Ectodermal cell (in vitro differentiated cells): ENCODE results near the gene POLR2A.
A peak's percentile ranks its signal among the peaks of the same experiment; 100 is the strongest.

ENCODE experiments used
- H3K27ac ChIP-seq: 2 replicates; pipeline ENCODE4 v1.7.0; 2013; ENCODE audit warnings: mild to moderate bottlenecking, low read depth, low read length; ENCODE audit not compliant: insufficient read depth, poor library complexity, severe bottlenecking
- H3K27me3 ChIP-seq: 2 replicates; pipeline ENCODE4 v1.7.0; 2013; ENCODE audit warnings: mild to moderate bottlenecking, low read length; ENCODE audit not compliant: insufficient read depth, control insufficient read depth, poor library complexity, severe bottlenecking
- H3K36me3 ChIP-seq: one replicate; pipeline ENCODE4 v1.7.0; 2013; ENCODE audit warnings: low read length; ENCODE audit not compliant: control insufficient read depth, insufficient read depth
- H3K4me1 ChIP-seq: one replicate; pipeline ENCODE4 v1.7.0; 2013; ENCODE audit warnings: low read length; ENCODE audit not compliant: control insufficient read depth, insufficient read depth
- H3K4me3 ChIP-seq: 2 replicates; pipeline ENCODE4 v1.7.0; 2013; ENCODE audit warnings: low read depth, low read length, control low read depth; ENCODE audit not compliant: insufficient read depth
- H3K9me3 ChIP-seq: 2 replicates; pipeline ENCODE4 v1.7.0; 2013; ENCODE audit warnings: mild to moderate bottlenecking, low read length, moderate library complexity; ENCODE audit not compliant: control insufficient read depth
- WGBS, 2 experiments: methylation state at CpG; one replicate each; pipeline ENCODE4 v1.1.7; 2013; ENCODE audit warnings: missing lambda C conversion rate in 2 of 2; 5-methylcytosine and 5-hydroxymethylcytosine counted together

Gene POLR2A

DNA sequence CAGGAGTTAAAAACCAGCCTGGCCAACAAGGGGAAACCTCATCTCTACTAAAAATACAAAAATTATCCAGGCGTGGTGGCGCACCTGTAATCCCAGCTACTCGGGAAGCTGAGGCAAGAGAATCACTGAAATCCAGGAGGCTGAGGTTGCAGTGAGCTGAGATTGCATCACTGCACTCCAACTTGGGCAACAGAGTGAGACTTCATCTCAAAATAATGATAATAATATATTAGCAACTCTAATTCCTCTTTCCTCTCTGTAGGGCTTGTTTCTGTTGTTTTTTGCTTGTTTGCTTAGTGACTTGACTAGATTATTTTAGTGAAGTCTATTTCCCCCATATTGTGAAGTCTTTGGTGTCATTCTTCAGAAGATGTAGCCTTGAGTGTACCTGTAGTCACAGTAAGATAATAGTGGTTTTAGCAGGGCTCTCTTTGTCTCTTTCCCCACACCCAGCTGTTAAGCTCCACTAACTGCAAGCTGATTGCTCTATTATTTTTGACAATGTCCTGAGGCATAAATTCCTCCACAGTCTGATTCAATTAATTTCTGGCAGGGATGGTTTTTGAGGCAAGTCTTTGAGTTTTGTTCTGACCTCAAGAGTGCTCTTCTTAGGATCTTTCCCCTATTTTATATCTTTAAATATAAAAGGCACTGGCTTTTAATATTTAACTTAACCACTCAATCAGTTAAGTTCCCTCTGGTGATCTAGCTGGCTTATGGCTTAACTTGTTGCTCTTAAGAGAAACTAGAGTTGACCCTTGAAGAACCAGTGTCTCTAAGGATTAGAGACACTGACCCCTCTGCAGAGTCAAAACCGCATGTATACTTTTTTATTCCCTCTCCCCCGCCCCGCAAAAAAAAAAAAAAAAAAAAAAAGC, 46.1 kb downstream of the POLR2A start:
- H3K36me3 ChIP-seq, result no peaks in the 10 kb centered on the region
- H3K27ac ChIP-seq, result no peak overlapping the region
- H3K27me3 ChIP-seq, result no peaks in the 10 kb centered on the region
- no peak overlapping the region for H3K4me3 ChIP-seq
- H3K9me3 ChIP-seq, result no peaks in the 10 kb centered on the region
- no peaks in the 10 kb centered on the region for H3K4me1 ChIP-seq
- 85 to 92% methylated on average over 6 of the region's 6 CpGs for WGBS, 2 experiments

GRCh38 chr17:7538050-7538449, 53.9 kb downstream of the POLR2A start:
- WGBS, 2 experiments, result 79 to 83% methylated on average over 3 of the region's 3 CpGs
- H3K9me3 ChIP-seq, result no peaks in the 10 kb centered on the region
- no peak overlapping the region for H3K27ac ChIP-seq
- peaks cover 3% of the 10 kb centered on the region for H3K27me3 ChIP-seq
- H3K4me1 ChIP-seq, result no peaks in the 10 kb centered on the region
- H3K4me3 ChIP-seq, result no peak overlapping the region
- no peaks in the 10 kb centered on the region for H3K36me3 ChIP-seq

DNA sequence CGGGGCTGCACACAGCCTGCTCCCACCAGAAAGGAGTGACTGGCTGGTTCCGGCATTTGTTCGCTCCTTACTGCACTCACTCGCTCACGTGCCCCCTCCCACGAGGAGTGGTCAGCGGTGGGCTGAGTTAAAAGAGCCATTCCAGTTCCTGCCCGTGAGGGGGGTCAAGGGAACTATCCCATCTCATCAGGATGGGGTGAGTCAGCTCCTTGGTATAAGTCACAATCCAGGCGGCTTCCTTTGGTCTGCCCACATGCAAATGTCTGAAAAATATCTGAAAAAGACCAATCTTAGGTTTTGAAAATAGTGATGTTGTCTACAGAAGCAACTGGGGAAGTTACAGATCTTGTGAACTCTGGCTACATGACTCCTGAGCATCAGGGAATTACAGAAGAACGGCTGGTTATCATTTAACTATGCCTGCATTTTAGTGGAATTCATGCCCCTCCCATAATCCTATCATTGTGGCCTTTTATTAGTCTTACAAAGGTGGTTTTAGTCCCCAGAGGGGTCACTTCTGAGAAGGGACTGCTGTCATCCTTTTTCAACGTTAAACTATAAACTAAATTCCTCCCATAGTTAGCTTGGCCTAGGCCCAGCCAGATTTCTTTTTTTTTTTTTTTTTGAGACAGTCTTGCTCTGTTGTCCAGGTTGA, 54.9 kb downstream of the POLR2A start:
- H3K36me3 ChIP-seq, result no peaks in the 10 kb centered on the region
- no peak overlapping the region for H3K4me3 ChIP-seq
- H3K27me3 ChIP-seq, result peaks cover 11% of the 10 kb centered on the region
- H3K9me3 ChIP-seq, result no peaks in the 10 kb centered on the region
- no peaks in the 10 kb centered on the region for H3K4me1 ChIP-seq
- no peak overlapping the region for H3K27ac ChIP-seq
- WGBS, 2 experiments, result 76 to 81% methylated on average over 11 of the region's 11 CpGs

GRCh38 chr17:7541074-7541621, 57.0 kb downstream of the POLR2A start:
- no peaks in the 10 kb centered on the region for H3K36me3 ChIP-seq
- WGBS, 2 experiments, result 89 to 91% methylated on average over 9 of the region's 9 CpGs
- H3K27ac ChIP-seq, result no peak overlapping the region
- H3K4me1 ChIP-seq, result no peaks in the 10 kb centered on the region
- no peaks in the 10 kb centered on the region for H3K9me3 ChIP-seq
- no peak overlapping the region for H3K4me3 ChIP-seq
- H3K27me3 ChIP-seq, result peaks cover 11% of the 10 kb centered on the region

GRCh38 chr17:7544911-7545310, 60.7 kb downstream of the POLR2A start:
- WGBS, 2 experiments, result 72 to 83% methylated on average over 6 of the region's 6 CpGs
- H3K4me1 ChIP-seq, result no peaks in the 10 kb centered on the region
- H3K27me3 ChIP-seq, result peaks cover 31% of the 10 kb centered on the region
- no peak overlapping the region for H3K4me3 ChIP-seq
- H3K36me3 ChIP-seq, result no peaks in the 10 kb centered on the region
- H3K27ac ChIP-seq, result no peak overlapping the region
- no peaks in the 10 kb centered on the region for H3K9me3 ChIP-seq

- Histone ChIP-seq H3K27ac (no peak within 1 kb of the TSS), H3K4me1 (no peaks in the 10 kb centered on the region), H3K4me3 (peak within 1 kb of the TSS; percentile 54), H3K36me3 (no peaks in the 10 kb centered on the region), H3K9me3 (no peaks in the 10 kb centered on the region), H3K27me3 (peaks cover 21% of the 10 kb centered on the region)
- WGBS, 2 experiments, result 7% methylated on average over 63 to 65 of the region's 65 CpGs
These were observed 64.6 kb downstream of the POLR2A start, which contains the start of gene TNFSF12 for GRCh38 chr17:7548585-7549400. Gene TNFSF12 (plus strand): TSS chr17:7549058. CDS start chr17:7549154, 96 bp downstream.
